Karpas-422 (cell line): ENCODE results near the gene CCDC28B. TPM values are rescaled to one million over a fixed set of nuclear protein-coding genes. Genes with fewer than 3 reads are reported as not detected.

Experiments used
- DNase-seq: peaks from one replicate; pipeline ENCODE4 v3.0.0-alpha.2; 2015
- H2AFZ ChIP-seq: fragments of 200-600 bp; sonication (generic); 2 replicates; pipeline ENCODE4 v1.6.1; 2014; ENCODE audit warnings: antibody characterized with exemption, low read length, mixed read lengths
- H3K27ac ChIP-seq: fragments of 200-600 bp; sonication (generic); 2 replicates; pipeline ENCODE4 v1.5.1; 2014; ENCODE audit warnings: mild to moderate bottlenecking, low read length, moderate library complexity
- H3K27me3 ChIP-seq: fragments of 200-600 bp; sonication (generic); 2 replicates; pipeline ENCODE4 v1.6.1; 2014; ENCODE audit warnings: low read length, mixed read lengths
- H3K36me3 ChIP-seq: fragments of 200-600 bp; sonication (generic); 2 replicates; pipeline ENCODE4 v1.6.1; 2014; ENCODE audit warnings: low read length, mixed read lengths; ENCODE audit not compliant: insufficient read depth
- H3K4me1 ChIP-seq: fragments of 200-600 bp; sonication (generic); 2 replicates; pipeline ENCODE4 v1.6.1; 2014; ENCODE audit warnings: mild to moderate bottlenecking, low read length, mixed read lengths
- H3K4me2 ChIP-seq: fragments of 200-600 bp; sonication (generic); 2 replicates; pipeline ENCODE4 v1.6.1; 2014; ENCODE audit warnings: low read length, low read depth, mild to moderate bottlenecking; ENCODE audit not compliant: poor library complexity, severe bottlenecking
- H3K4me3 ChIP-seq: fragments of 200-600 bp; sonication (generic); 2 replicates; pipeline ENCODE4 v1.5.1; 2014; ENCODE audit warnings: mild to moderate bottlenecking, antibody characterized with exemption, low read length, mixed read lengths
- H3K79me2 ChIP-seq: fragments of 200-600 bp; sonication (generic); 2 replicates; pipeline ENCODE4 v1.6.1; 2014; ENCODE audit warnings: mild to moderate bottlenecking, low read length, mixed read lengths
- H3K9ac ChIP-seq: fragments of 200-600 bp; sonication (generic); 2 replicates; pipeline ENCODE4 v1.6.0; 2014; ENCODE audit warnings: low read length
- H3K9me2 ChIP-seq: fragments of 200-600 bp; sonication (generic), shearing (Covaris generic); replicated peaks from 2 replicates; pipeline ENCODE4 v1.6.0; 2014; ENCODE audit warnings: mild to moderate bottlenecking, low read length, moderate library complexity; ENCODE audit not compliant: insufficient read depth
- H3K9me3 ChIP-seq: fragments of 300-700, 200-600 bp; sonication (generic); 2 replicates; pipeline ENCODE4 v1.6.1; 2014; ENCODE audit warnings: low read length, mixed read lengths
- H4K20me1 ChIP-seq: fragments of 200-600 bp; sonication (generic); 2 replicates; pipeline ENCODE4 v1.6.1; 2014; ENCODE audit warnings: mild to moderate bottlenecking, antibody characterized with exemption, low read length, low read depth; ENCODE audit not compliant: insufficient read depth
- total RNA-seq: library from RNA; depleted of rRNA; stranded (reverse); fragments of >200 nt; shearing (Covaris generic); gene quantifications from 2 replicates; pipeline ENCODE4 v1.2.3, GENCODE V29; 2014; ENCODE audit warnings: low replicate concordance; rRNA removed

CCDC28B gene
- total RNA-seq, 1 experiment from 2014 or later: 35.9 TPM

- Histone ChIP-seq H3K4me1 (peaks cover 39% of the 10 kb centered on the region), H3K27ac (no peak overlapping the region), H3K79me2 (no peaks in the 10 kb centered on the region), H3K36me3 (no peaks in the 10 kb centered on the region), H3K4me3 (no peak overlapping the region), H3K9me3 (no peaks in the 10 kb centered on the region), H3K4me2 (no peak overlapping the region), H3K9me2 (no peaks in the 10 kb centered on the region), H2AFZ (no peak overlapping the region), H3K9ac (no peak overlapping the region), H3K27me3 (no peaks in the 10 kb centered on the region), H4K20me1 (no peaks in the 10 kb centered on the region)
- DNase-seq: peak; percentile 75
These were observed 47.8 kb downstream of the CCDC28B start for GRCh38 chr1:32247983-32248889.

- H3K9me3 ChIP-seq: no peaks in the 10 kb centered on the region
- peak overlapping the region; percentile 44 for H3K4me3 ChIP-seq
- H3K4me1 ChIP-seq: peaks cover 57% of the 10 kb centered on the region
- peak overlapping the region; percentile 96 for H3K27ac ChIP-seq
- peak overlapping the region; percentile 67 for H3K4me2 ChIP-seq
- H3K27me3 ChIP-seq: no peaks in the 10 kb centered on the region
- H3K9me2 ChIP-seq: no peaks in the 10 kb centered on the region
- no peaks in the 10 kb centered on the region for H3K79me2 ChIP-seq
- peak overlapping the region; percentile 69 for H3K9ac ChIP-seq
- peak; percentile 95 for DNase-seq
- H3K36me3 ChIP-seq: no peaks in the 10 kb centered on the region
- H4K20me1 ChIP-seq: no peaks in the 10 kb centered on the region
- peak overlapping the region; percentile 70; the same call in 1 of the 2 replicates for H2AFZ ChIP-seq
These were observed 49.6 kb downstream of the CCDC28B start for GRCh38 chr1:32249831-32250525.

GRCh38 chr1:32250893-32251716, 50.7 kb downstream of the CCDC28B start, which contains the start of gene LCK:
Gene LCK, plus strand, starts transcription at chr1:32251265. Its CDS starts 23,065 bp downstream, at chr1:32274330.
- peak within 1 kb of the TSS; percentile 67 for H3K4me2 ChIP-seq
- H3K9ac ChIP-seq: peak within 1 kb of the TSS; percentile 69
- H3K36me3 ChIP-seq: no peaks in the 10 kb centered on the region
- no peaks in the 10 kb centered on the region for H3K9me3 ChIP-seq
- H3K27me3 ChIP-seq: no peaks in the 10 kb centered on the region
- H4K20me1 ChIP-seq: no peaks in the 10 kb centered on the region
- H2AFZ ChIP-seq: peak within 1 kb of the TSS; percentile 70
- H3K4me3 ChIP-seq: peak within 1 kb of the TSS; percentile 44
- H3K27ac ChIP-seq: peak within 1 kb of the TSS; percentile 96
- H3K4me1 ChIP-seq: peaks cover 66% of the 10 kb centered on the region
- no peaks in the 10 kb centered on the region for H3K9me2 ChIP-seq
- peak; percentile 89 for DNase-seq
- no peaks in the 10 kb centered on the region for H3K79me2 ChIP-seq

Other genes starting within 250 kb of the CCDC28B start
- gene KHDRBS1, start 186.7 kb upstream of the CCDC28B start, total RNA-seq: 70.9 and 77.5 TPM in 2 replicates
- gene TMEM39B, start 127.7 kb upstream of the CCDC28B start, total RNA-seq: 10.3 and 11.5 TPM in 2 replicates
- 19.7 and 26.0 TPM in 2 replicates for gene KPNA6, start 92.5 kb upstream of the CCDC28B start, total RNA-seq
- 33.5 and 40.7 TPM in 2 replicates for gene TXLNA, start 20.9 kb upstream of the CCDC28B start, total RNA-seq
- 1.2 and 3.9 TPM in 2 replicates for gene IQCC, start 5.1 kb downstream of the CCDC28B start, total RNA-seq
- not detected in 2 replicates for gene DCDC2B, start 8.5 kb downstream of the CCDC28B start, total RNA-seq
- gene TMEM234, start 21.8 kb downstream of the CCDC28B start, total RNA-seq: 11.2 and 11.6 TPM in 2 replicates
- gene EIF3I, start 21.8 kb downstream of the CCDC28B start, total RNA-seq: 178 and 213 TPM in 2 replicates
- gene FAM167B, start 46.6 kb downstream of the CCDC28B start, total RNA-seq: 1.5 TPM in 1 of 2 replicates, not detected in the other
- gene LCK, start 50.7 kb downstream of the CCDC28B start, total RNA-seq: 12.0 and 26.1 TPM in 2 replicates
- gene HDAC1, start 91.5 kb downstream of the CCDC28B start, total RNA-seq: 201 and 257 TPM in 2 replicates
- gene MARCKSL1, start 135.6 kb downstream of the CCDC28B start, total RNA-seq: 262 and 391 TPM in 2 replicates
- 3.1 and 4.5 TPM in 2 replicates for gene FAM229A, start 161.9 kb downstream of the CCDC28B start, total RNA-seq
- gene TSSK3, start 161.9 kb downstream of the CCDC28B start, total RNA-seq: 1.4 and 1.5 TPM in 2 replicates
- gene BSDC1, start 193.8 kb downstream of the CCDC28B start, total RNA-seq: 45.1 and 50.0 TPM in 2 replicates